Astrocyte of the spinal cord (primary cell): ENCODE measurements around the gene LARP4.

Experiments used
- DNase-seq: peaks from one replicate; pipeline ENCODE4 v3.0.0; 2011; ENCODE audit warnings: low read depth, low spot score
- H3K4me3 ChIP-seq: 2 replicates; pipeline ENCODE4 v1.5.1; 2011; ENCODE audit warnings: low read depth, mild to moderate bottlenecking, low read length, moderate library complexity
- CTCF ChIP-seq: IDR thresholded peaks from 2 replicates; pipeline ENCODE4 v1.5.1; 2012; ENCODE audit warnings: low read depth, mild to moderate bottlenecking, low read length, inconsistent platforms
- in situ Hi-C: cut with HindIII; loops from 2 replicates; pipeline ENCODE4 v1.10.0; 2017; ENCODE audit warnings: low sequenced_read_pairs

Gene LARP4

DNA sequence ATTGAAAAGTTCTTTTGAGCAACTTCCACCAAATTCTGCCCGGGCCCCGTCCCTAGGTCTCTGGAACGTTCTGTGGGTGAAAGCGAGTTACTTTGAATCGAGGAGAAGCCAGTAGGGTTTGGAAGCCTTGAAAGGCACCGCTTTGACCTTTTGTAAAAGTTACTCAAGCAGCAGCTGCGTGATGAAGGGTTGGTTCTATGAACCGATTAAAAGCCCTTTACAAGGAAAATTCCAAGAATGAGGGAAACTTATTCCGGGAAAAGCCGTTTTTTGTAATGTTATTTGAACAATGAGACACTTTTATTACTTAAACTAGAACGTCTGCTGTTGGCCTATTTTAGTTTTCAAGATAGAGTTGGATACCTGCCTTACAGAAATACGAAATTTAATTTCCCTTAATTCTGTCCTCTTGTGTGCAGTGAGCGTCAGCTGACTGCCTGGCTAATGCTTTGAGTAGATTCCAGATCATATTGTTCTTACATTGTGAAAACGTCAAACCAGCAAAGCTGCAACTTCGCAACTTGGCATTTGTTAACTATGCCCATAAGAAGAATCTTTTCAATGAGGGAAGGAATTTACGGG is 906 bp downstream of the LARP4 start:
- in situ Hi-C loops = no loop called here
- no peak for TF ChIP-seq CTCF
- H3K4me3 ChIP-seq = peak overlapping the region; percentile 95
- peak; percentile 43 for DNase-seq

DNA sequence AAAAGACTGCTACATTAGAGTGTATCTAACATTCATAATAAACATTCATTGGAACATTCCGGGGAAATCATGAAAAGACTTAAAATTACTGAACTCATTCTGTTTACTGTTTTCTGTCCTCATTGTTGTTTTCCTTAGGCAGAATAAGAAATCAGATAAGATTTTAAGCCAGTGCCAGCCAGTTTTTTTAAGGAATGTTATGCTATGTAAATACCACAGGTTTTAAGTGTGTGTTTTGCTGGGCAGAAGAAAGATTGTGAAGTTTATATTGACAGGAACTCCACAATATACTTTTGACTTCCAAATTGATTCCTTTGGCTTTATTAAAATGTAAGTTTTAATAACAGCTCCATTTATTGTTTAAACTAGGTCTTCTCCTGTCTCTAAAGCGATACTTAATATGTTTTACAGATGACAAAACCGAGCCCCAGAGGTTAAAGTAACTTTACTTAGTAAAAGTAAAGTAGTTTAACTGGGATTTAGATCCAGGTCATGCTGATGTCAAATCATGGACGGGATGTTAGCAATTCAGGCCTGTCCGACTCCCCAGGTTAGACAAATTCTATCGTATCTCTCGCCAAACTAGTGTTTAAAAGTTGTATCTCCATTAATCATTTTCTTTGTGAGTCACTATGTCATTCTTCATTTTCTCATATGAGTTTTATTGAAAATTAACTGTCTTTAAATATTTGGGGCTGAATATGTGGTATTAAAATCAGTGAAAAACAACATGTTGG is 1.7 kb downstream of the LARP4 start:
- TF ChIP-seq CTCF = no peak
- in situ Hi-C loops = no loop called here
- no peak for DNase-seq
- H3K4me3 ChIP-seq = peak overlapping the region; percentile 95

GRCh38 chr12:50403001-50403440 is 2.3 kb downstream of the LARP4 start:
- no peak for DNase-seq
- peak overlapping the region; percentile 95 for H3K4me3 ChIP-seq
- TF ChIP-seq CTCF = no peak
- in situ Hi-C loops = no loop called here

- in situ Hi-C loops = no loop called here
- no peak overlapping the region for H3K4me3 ChIP-seq
- no peak for DNase-seq
- no peak for TF ChIP-seq CTCF
Observed at GRCh38 chr12:50404307-50404706, 3.6 kb downstream of the LARP4 start.

- TF ChIP-seq CTCF = no peak
- in situ Hi-C loops = no loop called here
- DNase-seq = no peak
Observed at GRCh38 chr12:50411051-50411660, 10.5 kb downstream of the LARP4 start.

DNA sequence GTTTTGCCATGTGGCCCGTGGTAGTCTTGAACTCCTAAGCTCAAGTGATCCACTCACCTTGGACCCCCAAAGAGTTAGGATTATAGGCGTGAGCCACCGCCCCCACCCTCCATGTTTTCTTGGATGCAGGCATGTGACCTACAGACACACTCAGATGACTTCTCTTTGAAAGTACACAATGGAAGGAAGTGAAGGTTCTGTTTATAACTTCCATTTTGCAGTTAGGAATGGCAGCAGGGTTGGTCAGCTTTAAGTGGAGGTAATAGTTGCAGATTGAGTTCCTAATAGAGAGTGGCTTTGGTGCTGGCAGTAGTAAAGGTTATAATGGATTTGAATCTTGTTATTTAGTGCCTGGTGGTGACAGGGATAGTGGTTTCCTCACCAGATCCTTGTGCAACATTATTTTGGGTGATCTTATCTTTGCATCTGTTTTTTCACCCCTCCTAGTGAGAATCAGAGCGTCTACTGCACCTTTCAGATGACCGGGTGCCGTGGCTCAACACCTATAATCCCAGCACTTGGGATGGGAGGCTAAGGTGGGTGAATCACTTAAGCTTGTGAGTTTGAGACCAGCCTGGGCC is 15.3 kb downstream of the LARP4 start:
- no peak for DNase-seq
- in situ Hi-C loops = no loop called here
- H3K4me3 ChIP-seq = no peak overlapping the region
- TF ChIP-seq CTCF = no peak

More at GRCh38 chr12:50411051-50411660, 10.5 kb downstream of the LARP4 start:
- H3K4me3 ChIP-seq = no peak overlapping the region
